Measurements from ENCODE around the gene NFS1.
"Not testable (repeated sequence)": the region's sequence is repeated elsewhere in the genome, so short reads cannot be mapped to it uniquely, and the experiment has no call there.

Gene NFS1

GRCh38 chr20:35720165-35721123 is 21.3 kb upstream of the NFS1 start:
- Histone ChIP-seq H3K36me3 (peaks cover 100% of the 10 kb centered on the region), H3K27ac (no peak overlapping the region), H3K4me1 (ENCODE audit: control insufficient read depth in 1 of 2, insufficient read depth in 1 of 2, low read depth in 1 of 2, low read length in 1 of 2) (no peaks in the 10 kb centered on the region), H3K9me3 (peaks cover 4% of the 10 kb centered on the region), H3K4me3 (ENCODE audit: low read depth in 1 of 2, low read length in 1 of 2) (no peak overlapping the region), H3K27me3 (no peaks in the 10 kb centered on the region)
- TF ChIP-seq CTCF (IDR thresholded peaks at IDR 0.05), result no peak

GRCh38 chr20:35719717-35720116 is 20.6 kb upstream of the NFS1 start:
- no peak for TF ChIP-seq CTCF (IDR thresholded peaks at IDR 0.05)
- peaks cover 100% of the 10 kb centered on the region for H3K36me3 ChIP-seq

GRCh38 chr20:35718972-35719635 is 20.0 kb upstream of the NFS1 start:
- H3K27ac ChIP-seq, result no peak overlapping the region
- H3K36me3 ChIP-seq, result peaks cover 100% of the 10 kb centered on the region

More at GRCh38 chr20:35719717-35720116, 20.6 kb upstream of the NFS1 start:
- H3K4me3 ChIP-seq (ENCODE audit: low read depth in 1 of 2, low read length in 1 of 2), result no peak overlapping the region
- peaks cover 4% of the 10 kb centered on the region for H3K9me3 ChIP-seq
- H3K27ac ChIP-seq, result no peak overlapping the region
- no peaks in the 10 kb centered on the region for H3K27me3 ChIP-seq
- H3K4me1 ChIP-seq (ENCODE audit: control insufficient read depth in 1 of 2, insufficient read depth in 1 of 2, low read depth in 1 of 2, low read length in 1 of 2), result no peaks in the 10 kb centered on the region

GRCh38 chr20:35718321-35718720 is 19.2 kb upstream of the NFS1 start:
- not testable (repeated sequence) for H3K27me3 ChIP-seq; H3K9me3 ChIP-seq; H3K27ac ChIP-seq; H3K4me1 ChIP-seq (ENCODE audit: control insufficient read depth in 1 of 2, insufficient read depth in 1 of 2, low read depth in 1 of 2, low read length in 1 of 2); H3K4me3 ChIP-seq (ENCODE audit: low read depth in 1 of 2, low read length in 1 of 2)
- peaks cover 100% of the 10 kb centered on the region for H3K36me3 ChIP-seq

More at GRCh38 chr20:35718972-35719635, 20.0 kb upstream of the NFS1 start:
- no peak overlapping the region for H3K4me3 ChIP-seq (ENCODE audit: low read depth in 1 of 2, low read length in 1 of 2)
- peaks cover 4% of the 10 kb centered on the region for H3K9me3 ChIP-seq
- no peak for TF ChIP-seq CTCF (IDR thresholded peaks at IDR 0.05)
- no peaks in the 10 kb centered on the region for H3K27me3 ChIP-seq
- H3K4me1 ChIP-seq (ENCODE audit: control insufficient read depth in 1 of 2, insufficient read depth in 1 of 2, low read depth in 1 of 2, low read length in 1 of 2), result no peaks in the 10 kb centered on the region

GRCh38 chr20:35716330-35716729 is 17.2 kb upstream of the NFS1 start:
- Histone ChIP-seq H3K27ac (no peak overlapping the region), H3K36me3 (peaks cover 100% of the 10 kb centered on the region), H3K4me1 (ENCODE audit: control insufficient read depth in 1 of 2, insufficient read depth in 1 of 2, low read depth in 1 of 2, low read length in 1 of 2) (no peaks in the 10 kb centered on the region), H3K9me3 (peaks cover 4% of the 10 kb centered on the region), H3K27me3 (no peaks in the 10 kb centered on the region), H3K4me3 (ENCODE audit: low read depth in 1 of 2, low read length in 1 of 2) (no peak overlapping the region)
- no peak for TF ChIP-seq CTCF (IDR thresholded peaks at IDR 0.05)

GRCh38 chr20:35715652-35716051 is 16.5 kb upstream of the NFS1 start:
- Histone ChIP-seq H3K4me1 (ENCODE audit: control insufficient read depth in 1 of 2, insufficient read depth in 1 of 2, low read depth in 1 of 2, low read length in 1 of 2) (no peaks in the 10 kb centered on the region), H3K9me3 (peaks cover 4% of the 10 kb centered on the region)

More at GRCh38 chr20:35715652-35716051, 16.5 kb upstream of the NFS1 start:
- TF ChIP-seq CTCF (IDR thresholded peaks at IDR 0.05), result no peak
- Histone ChIP-seq H3K27me3 (no peaks in the 10 kb centered on the region), H3K4me3 (ENCODE audit: low read depth in 1 of 2, low read length in 1 of 2) (no peak overlapping the region), H3K27ac (no peak overlapping the region), H3K36me3 (peaks cover 100% of the 10 kb centered on the region)

Measured in neutrophil (primary cell).